Umbilical cord (tissue), 2 donors: ENCODE results near the gene TSPEAR. TPM values are rescaled to one million over a fixed set of nuclear protein-coding genes. Genes with fewer than 3 reads are reported as not detected.

Experiments used
- DNase-seq: peaks from one replicate; pipeline ENCODE4 v3.0.0-alpha.2; 2015; ENCODE audit warnings: low spot score
- total RNA-seq: library from RNA; depleted of rRNA; stranded (reverse); fragments of >200 nt; gene quantifications from one replicate; pipeline ENCODE4 v1.2.3, GENCODE V29; 2014; ENCODE audit warnings: low replicate concordance; ENCODE audit not compliant: insufficient read depth

Gene TSPEAR
- total RNA-seq, 1 donor from 2014 or later, result not detected

GRCh38 chr21:44453120-44453519, 258.3 kb downstream of the TSPEAR start:
- DNase-seq, result no peak

GRCh38 chr21:44450999-44451398, 260.4 kb downstream of the TSPEAR start:
- DNase-seq, result no peak

- no peak for DNase-seq
These were observed 261.0 kb downstream of the TSPEAR start for GRCh38 chr21:44450402-44450801.

- peak; percentile 25 for DNase-seq
These were observed 261.7 kb downstream of the TSPEAR start for GRCh38 chr21:44449473-44450363.

- DNase-seq, result no peak
These were observed 262.7 kb downstream of the TSPEAR start for GRCh38 chr21:44448651-44449131.

Other genes with a start within 250 kb of the TSPEAR start
- not detected for gene KRTAP10-1, start 171.4 kb downstream of the TSPEAR start, total RNA-seq
- gene KRTAP10-2, start 160.1 kb downstream of the TSPEAR start, total RNA-seq, result not detected
- not detected for gene KRTAP10-3, start 152.8 kb downstream of the TSPEAR start, total RNA-seq
- gene KRTAP10-4, start 137.8 kb downstream of the TSPEAR start, total RNA-seq, result 4.8 TPM
- gene KRTAP10-5, start 131.0 kb downstream of the TSPEAR start, total RNA-seq, result not detected
- not detected for gene KRTAP10-6, start 119.1 kb downstream of the TSPEAR start, total RNA-seq
- not detected for gene KRTAP10-7, start 111.0 kb downstream of the TSPEAR start, total RNA-seq
- 0.72 TPM for gene KRTAP10-8, start 99.5 kb downstream of the TSPEAR start, total RNA-seq
- gene KRTAP10-9, start 84.5 kb downstream of the TSPEAR start, total RNA-seq, result not detected
- not detected for gene KRTAP10-10, start 74.2 kb downstream of the TSPEAR start, total RNA-seq
- not detected for gene KRTAP10-11, start 65.2 kb downstream of the TSPEAR start, total RNA-seq
- not detected for gene KRTAP12-4, start 56.9 kb downstream of the TSPEAR start, total RNA-seq
- gene KRTAP12-3, start 53.6 kb downstream of the TSPEAR start, total RNA-seq, result not detected
- gene KRTAP12-2, start 44.6 kb downstream of the TSPEAR start, total RNA-seq, result not detected
- gene KRTAP12-1, start 29.4 kb downstream of the TSPEAR start, total RNA-seq, result not detected
- 4.1 TPM for gene KRTAP10-12, start 14.4 kb downstream of the TSPEAR start, total RNA-seq
- 92.2 TPM for gene UBE2G2, start 90.2 kb upstream of the TSPEAR start, total RNA-seq
- 49.4 TPM for gene SUMO3, start 106.5 kb upstream of the TSPEAR start, total RNA-seq
- 347 TPM for gene PTTG1IP, start 162.1 kb upstream of the TSPEAR start, total RNA-seq
- gene ITGB2, start 209.3 kb upstream of the TSPEAR start, total RNA-seq, result 56.8 TPM
- 32.0 TPM for gene SLX9, start 228.5 kb upstream of the TSPEAR start, total RNA-seq